Measurements from ENCODE around the gene GBE1. TPM values are rescaled to one million over a fixed set of nuclear protein-coding genes. Genes with fewer than 3 reads are reported as not detected.

The GBE1 gene
- total and polyA plus RNA-seq, 11 donors = 32.3 to 204 (median 95.9) TPM

GRCh38 chr3:81477740-81478139 lies 283.7 kb downstream of the GBE1 start:
- intact Hi-C loops (cut with DNase I) = no loop called here
- Histone ChIP-seq H3K4me1 (peaks cover 0 to 11% (median 1%) of the 10 kb centered on the region in 12 donors), H3K27ac (no peak overlapping the region), H3K27me3 (no peaks in the 10 kb centered on the region), H3K36me3 (no peaks in the 10 kb centered on the region), H3K4me3 (no peak overlapping the region), H3K9me3 (no peaks in the 10 kb centered on the region)
- no peak for ATAC-seq
- WGBS, 4 donors = 94 to 99% (median 97%) methylated on average over 2 of the region's 2 CpGs
- no peak for DNase-seq
- TF ChIP-seq CTCF (IDR thresholded peaks at IDR 0.05) (no peak), POLR2A (IDR thresholded peaks at IDR 0.05) (no peak)

DNA sequence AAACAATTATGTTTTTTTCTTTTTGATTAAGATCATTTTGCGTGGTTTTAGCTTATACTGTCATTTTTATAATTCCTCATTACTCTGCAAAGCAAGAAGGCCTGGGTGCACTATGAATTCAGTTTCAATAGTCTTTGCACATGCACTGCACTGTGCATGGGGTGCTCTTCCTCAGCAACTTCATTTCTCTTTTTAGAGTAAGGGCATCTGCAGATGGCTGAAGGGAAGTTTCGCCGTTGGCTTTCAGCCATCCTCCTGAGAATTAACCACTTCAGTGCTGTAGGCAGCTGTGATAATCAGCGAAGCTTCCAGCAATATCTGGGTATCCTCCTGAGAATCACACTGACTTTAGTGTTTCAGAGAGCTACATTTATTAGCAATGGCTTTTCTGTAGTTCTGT lies 284.8 kb downstream of the GBE1 start:
- TF ChIP-seq CTCF (IDR thresholded peaks at IDR 0.05) = no peak
- TF ChIP-seq POLR2A (IDR thresholded peaks at IDR 0.05) = no peak
- H3K36me3 ChIP-seq = no peaks in the 10 kb centered on the region
- H3K27ac ChIP-seq = no peak overlapping the region
- 30 to 43% (median 38%) methylated on average over 4 of the region's 4 CpGs for WGBS, 4 donors
- no peak for ATAC-seq
- no peaks in the 10 kb centered on the region for H3K9me3 ChIP-seq
- H3K4me3 ChIP-seq = no peak overlapping the region
- DNase-seq = no peak
- H3K4me1 ChIP-seq = peaks cover 0 to 11% (median 1%) of the 10 kb centered on the region in 12 donors
- no peaks in the 10 kb centered on the region for H3K27me3 ChIP-seq
- intact Hi-C loops (cut with DNase I) = no loop called here

DNA sequence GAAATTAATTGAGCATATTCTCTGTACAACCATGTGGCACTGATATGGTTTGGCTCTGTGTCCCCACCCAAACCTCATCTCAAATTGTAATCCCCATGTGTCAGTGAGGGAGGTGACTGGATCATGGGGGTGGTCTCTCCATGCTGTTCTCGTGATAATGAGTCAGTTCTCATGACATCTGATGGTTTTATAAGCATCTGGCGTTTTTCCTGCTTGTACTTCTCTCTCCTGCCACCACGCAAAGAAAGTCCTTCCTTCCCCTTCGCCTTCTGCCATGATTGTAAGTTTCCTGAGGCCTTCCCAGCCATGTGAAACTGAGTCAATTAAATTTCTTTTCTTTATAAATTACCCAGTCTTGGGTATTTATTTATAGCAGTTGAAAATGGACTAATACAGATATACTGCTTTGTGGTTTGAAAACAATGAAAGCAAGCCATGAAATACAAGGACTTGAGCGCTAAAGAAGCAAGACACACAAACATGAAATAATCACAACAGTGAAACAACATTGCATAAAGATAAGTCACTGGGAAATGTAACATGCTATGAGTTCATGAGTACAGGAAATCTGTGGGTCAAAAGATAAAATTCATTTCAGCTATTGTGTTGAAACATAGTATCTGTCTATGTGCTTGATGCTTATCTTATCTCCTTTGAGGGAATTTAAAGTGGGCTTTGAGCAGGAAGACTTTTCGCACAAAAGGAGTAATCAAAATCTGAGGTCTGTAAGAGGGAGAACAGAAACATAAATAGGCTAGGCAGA lies 288.7 kb downstream of the GBE1 start:
- H3K27me3 ChIP-seq = no peaks in the 10 kb centered on the region
- intact Hi-C loops (cut with DNase I) = no loop called here
- no peaks in the 10 kb centered on the region for H3K4me1 ChIP-seq
- no peak for DNase-seq
- no peak for TF ChIP-seq CTCF (IDR thresholded peaks at IDR 0.05)
- TF ChIP-seq POLR2A (IDR thresholded peaks at IDR 0.05) = no peak
- H3K9me3 ChIP-seq = no peaks in the 10 kb centered on the region
- H3K27ac ChIP-seq = no peak overlapping the region
- no peak for ATAC-seq
- H3K4me3 ChIP-seq = no peak overlapping the region
- H3K36me3 ChIP-seq = no peaks in the 10 kb centered on the region
- 63 to 71% (median 68%) methylated on average over 6 of the region's 6 CpGs for WGBS, 4 donors

GRCh38 chr3:81470524-81471278 lies 290.7 kb downstream of the GBE1 start:
- TF ChIP-seq CTCF (IDR thresholded peaks at IDR 0.05) (no peak), POLR2A (IDR thresholded peaks at IDR 0.05) (no peak)
- Histone ChIP-seq H3K9me3 (no peaks in the 10 kb centered on the region), H3K27me3 (no peaks in the 10 kb centered on the region), H3K4me1 (no peaks in the 10 kb centered on the region), H3K4me3 (no peak overlapping the region), H3K27ac (no peak overlapping the region), H3K36me3 (no peaks in the 10 kb centered on the region)
- intact Hi-C loops (cut with DNase I) = no loop called here
- DNase-seq = no peak
- no peak for ATAC-seq
- 81 to 91% (median 87%) methylated on average over 3 of the region's 3 CpGs for WGBS, 4 donors
